Hematopoietic multipotent progenitor cell treated with erythropoietin and hydrocortisone succinate and interleukin-3 and kit ligand, for 17 days (in vitro differentiated cells): ENCODE results near the gene SEMA4C.
"Not testable (repeated sequence)": the region's sequence is repeated elsewhere in the genome, so short reads cannot be mapped to it uniquely, and the experiment has no call there.

Experiments
- DNase-seq: peaks from one replicate; pipeline ENCODE4 v3.0.0-alpha.2; 2015; ENCODE audit warnings: low spot score

SEMA4C gene

DNA sequence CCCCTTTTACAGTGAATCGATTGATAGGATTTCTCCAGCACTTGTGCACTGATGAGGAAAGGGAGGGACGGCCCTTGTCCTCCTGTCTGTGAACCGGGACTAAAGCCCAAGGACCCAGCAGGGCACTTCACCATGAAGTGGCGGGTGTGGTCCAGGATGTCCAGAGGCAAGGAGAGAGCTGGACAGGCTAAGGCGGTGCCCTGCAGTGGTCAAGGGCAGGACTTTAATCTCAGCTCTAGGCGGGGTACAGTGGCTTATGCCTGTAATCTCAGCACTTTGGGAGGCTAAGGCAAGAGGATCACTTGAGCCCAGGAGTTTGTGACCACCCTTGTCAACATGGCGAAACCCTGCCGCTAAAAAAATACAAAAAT lies 28.2 kb upstream of the SEMA4C start:
- DNase-seq, result no peak

DNA sequence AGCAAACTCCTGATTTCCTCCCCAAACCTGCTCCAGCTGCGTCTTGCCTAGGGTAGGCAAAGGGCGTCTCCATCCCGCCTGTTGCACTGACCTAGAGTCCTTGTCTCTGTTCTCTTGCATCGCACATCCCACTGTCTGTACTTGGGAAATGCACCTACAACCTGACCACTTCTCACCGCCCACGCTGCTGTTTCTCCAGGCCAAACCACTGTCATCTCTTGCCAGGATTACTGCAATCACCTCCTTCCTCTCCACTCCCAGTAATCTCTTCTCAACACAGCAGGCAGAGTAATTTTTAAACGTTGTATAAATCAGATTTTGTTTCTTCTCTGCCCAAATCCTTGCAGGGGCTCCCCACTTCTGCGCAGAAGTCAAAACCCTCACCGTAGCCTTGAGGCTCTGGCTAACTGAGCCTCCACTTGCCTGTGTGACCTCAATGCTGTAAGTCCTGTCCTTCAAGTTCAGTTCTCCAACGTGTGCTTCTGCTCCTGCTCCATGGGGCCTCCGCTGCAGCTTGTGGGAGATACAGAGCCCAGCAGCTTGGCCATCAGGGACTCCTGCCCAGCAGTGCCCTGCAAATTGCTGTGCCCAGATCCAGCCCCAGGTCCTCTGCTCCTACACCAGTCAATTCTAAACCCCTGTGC lies 27.7 kb upstream of the SEMA4C start:
- no peak for DNase-seq

DNA sequence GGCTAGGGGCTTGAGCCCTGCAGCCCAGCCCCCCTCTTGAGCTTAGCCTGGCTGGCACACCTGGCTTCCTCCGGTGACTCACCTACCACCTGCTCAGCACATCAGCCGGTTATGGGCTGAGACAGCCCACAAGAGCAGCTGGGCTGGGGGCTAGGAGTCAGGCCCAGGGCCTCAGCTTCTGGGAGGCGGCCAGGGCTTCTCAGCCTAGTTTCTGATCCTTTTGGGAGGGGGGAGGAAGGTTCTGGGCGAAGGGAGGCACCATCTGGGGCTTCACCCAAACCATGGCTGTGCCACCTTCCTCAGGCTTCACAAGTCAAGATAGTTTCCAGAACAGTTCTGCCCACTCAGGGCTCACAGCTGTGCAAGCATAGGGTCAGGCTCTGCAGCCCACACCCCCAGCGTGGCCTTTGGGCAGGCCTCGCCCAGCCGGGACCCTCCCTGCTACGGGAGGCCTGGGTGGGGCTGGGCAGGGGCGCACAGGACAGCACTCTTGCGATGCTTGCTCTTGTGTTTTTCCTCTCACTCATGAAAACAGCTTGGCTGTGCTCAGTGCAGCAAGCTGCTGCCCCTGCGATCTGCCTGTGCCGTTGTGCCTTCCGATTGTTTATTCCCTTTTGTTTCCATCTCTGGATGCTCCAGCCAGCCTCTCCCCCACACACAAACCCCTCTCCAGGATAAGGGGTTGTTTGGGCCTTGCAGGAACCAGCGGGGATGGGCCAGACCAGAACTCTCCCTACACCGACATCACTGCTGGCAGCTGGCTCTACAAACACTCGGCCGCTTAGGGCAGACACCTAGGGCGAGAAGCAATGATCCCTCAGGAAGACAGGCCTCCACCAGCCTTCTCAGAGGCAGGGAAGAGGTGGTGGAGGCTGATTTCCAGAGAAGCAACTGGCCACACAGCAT lies 26.1 kb upstream of the SEMA4C start:
- no peak for DNase-seq

- peak; percentile 13 for DNase-seq
Observed at GRCh38 chr2:96895032-96895745, 25.3 kb upstream of the SEMA4C start.

- DNase-seq, result no peak
Observed at GRCh38 chr2:96894151-96894531, 24.3 kb upstream of the SEMA4C start.

DNA sequence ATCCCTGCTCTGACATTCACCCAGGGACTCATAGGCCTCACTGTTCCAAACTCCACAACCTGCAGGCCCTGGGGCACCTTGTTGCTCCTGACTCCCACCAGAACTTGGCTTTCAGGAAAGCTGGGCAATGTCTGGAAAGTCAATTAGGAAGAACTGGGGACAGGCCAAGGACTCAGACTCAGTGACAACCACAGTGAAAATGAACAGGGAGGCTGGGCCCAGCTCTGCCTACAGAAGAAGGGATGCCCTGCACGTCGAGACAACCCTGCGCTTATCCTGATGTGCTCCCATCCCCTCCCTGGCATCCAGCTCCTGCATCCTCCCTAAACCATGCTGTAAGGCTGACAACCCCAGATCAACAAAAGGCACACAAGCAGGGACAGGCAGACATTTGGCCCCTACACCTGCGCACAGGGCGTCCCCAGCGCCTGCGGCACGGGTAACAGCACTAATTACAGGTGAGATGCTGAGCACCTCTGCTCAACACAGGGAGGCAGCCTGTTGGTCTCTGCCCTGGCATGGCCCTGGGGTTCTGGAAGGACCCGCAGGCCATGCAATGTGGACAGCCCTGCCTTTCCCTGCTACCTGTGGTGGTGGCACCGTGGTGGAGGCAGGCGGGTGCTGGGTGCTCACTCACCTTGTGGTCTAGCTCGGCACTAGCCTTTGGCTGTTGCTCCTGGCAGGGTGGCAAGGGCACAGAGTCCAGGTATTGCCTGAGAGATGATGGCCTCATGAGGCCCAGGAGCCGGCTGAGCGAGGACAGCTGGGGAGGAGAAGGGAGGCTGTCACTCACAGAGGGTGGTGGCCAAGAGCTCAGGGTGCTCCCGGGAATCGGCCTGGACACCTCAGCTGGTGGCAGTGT lies 23.6 kb upstream of the SEMA4C start:
- DNase-seq, result no peak

- DNase-seq, result no peak
Observed at GRCh38 chr2:96891591-96892333, 21.9 kb upstream of the SEMA4C start.

- no peak for DNase-seq
Observed at GRCh38 chr2:96890726-96891385, 21.0 kb upstream of the SEMA4C start.

- no peak for DNase-seq
Observed at GRCh38 chr2:96890252-96890651, 20.4 kb upstream of the SEMA4C start.

DNA sequence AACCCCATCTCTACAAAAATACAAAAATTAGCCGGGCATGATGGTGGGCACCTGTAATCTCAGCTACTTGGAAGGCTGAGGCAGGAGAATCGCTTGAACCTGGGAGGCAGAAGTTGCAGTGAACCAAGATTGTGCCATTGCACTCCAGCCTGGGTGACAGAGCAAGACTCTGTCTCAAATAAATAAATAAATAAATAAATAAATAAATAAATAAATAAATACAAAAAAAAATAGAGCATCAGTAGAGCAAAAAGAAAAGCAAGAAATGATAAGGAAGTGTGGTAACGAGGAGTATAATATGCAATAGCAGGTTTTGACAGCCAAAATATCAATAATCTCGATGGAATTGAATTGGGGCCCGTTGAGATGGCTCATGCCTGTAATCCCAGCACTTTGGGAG lies 19.6 kb upstream of the SEMA4C start:
- not testable (repeated sequence) for DNase-seq

DNA sequence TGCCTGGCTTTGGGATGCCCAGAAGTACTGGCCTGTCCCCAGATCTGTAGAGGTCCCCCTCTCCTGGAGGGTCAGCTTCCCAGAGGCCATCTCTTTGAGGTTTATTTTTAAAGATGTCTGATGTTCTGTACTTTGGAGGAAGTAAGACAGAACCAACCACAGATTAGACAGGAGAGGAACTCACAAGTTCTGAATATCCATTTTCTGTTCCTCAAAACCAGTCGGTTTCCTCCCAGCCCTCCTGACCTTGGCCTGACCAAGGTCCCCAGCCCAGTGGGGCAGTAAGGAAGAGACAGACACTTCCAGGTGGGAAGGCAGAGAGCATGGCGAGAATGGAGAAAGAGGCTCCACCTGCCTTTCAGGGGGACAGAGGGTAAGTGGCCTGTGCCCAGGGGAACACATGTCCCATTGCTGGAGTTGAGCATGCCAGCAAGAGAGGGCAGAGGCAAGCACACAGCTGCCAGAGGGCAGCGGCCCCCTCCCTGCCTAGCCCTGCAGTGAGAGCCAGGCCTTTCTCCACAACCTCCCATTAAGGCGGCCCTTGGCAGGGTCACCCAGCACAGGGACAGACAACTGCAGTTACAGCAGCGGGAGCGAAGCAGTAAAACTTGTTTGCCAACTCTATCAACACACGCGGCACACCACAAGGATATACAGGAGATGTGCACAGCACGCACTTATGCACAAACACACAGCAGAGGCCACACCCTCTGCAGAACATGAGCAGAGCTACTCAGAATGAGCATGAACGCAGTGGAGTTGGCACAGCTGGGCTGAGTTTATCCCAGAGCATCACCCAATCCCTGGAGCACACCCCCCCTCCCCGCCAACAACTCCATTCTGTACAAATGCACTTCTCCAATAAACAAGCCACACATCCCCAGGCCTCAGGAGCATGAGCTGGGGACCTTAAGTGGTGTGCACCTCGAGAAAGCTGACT lies 18.5 kb upstream of the SEMA4C start:
- no peak for DNase-seq

GRCh38 chr2:96887493-96888012 lies 17.7 kb upstream of the SEMA4C start:
- DNase-seq, result no peak

DNA sequence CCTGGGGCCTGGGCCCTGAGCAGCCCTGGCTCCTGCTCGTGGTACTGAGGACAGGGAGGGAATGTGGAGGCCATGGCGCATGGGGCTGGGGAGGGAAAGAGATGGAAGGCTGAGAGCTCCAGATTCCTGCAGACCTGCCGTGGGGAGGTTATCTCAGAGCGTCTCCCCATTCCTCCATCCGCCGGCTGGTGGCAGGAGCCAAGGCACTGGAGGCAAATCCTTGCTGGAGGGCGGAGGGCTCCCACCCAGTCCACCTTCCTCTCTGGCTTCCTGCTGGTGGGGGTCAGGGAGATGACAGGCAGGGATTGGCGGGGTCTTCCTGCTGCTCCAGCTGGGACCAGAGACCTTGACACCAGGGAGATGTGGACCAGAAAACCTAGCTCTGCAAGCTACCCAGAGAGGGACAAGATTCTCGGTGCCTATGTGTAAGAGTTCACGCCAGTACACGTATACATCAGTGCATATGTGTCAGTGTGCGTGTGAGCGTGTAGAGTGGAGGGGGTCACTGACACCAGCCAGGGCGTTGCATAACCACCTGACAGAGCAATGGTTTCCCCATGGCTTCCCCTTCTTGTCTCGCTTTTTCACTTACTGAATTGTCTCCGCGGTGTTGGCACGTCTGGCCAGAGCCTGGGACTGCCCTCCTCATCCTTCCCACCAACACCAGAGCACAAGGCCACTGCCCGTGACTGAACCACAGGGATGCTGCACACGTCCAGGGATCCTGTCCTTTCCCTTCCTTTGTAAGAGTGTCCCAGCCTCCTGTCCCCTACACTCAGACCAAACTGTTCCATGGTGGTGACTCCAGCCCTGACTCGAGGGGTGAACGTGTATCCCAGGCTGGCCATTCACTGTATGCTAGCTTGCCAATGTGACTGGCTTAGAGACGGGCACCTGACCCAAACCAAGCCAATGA lies 15.8 kb upstream of the SEMA4C start:
- no peak for DNase-seq

- no peak for DNase-seq
Observed at GRCh38 chr2:96884299-96885094, 14.6 kb upstream of the SEMA4C start.

DNA sequence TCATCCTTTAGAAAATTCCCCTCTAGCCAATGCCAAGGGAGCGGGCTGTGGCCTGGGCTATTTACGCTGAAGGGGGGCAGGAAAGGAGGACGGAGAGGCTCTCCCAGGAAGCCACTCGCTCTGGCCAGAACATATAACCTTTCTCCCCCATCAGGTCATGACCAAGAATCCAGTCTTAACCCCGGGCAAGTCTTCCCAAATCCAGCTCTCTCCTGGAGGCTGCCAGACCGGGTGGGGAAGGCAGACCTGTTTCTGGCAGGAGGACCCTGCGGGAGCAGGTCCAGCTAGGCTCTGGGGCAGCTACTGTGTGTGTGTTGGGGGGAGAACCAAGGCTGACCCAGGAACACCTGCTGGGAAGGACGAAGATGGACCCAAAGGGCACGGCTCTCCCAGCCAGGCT lies 13.4 kb upstream of the SEMA4C start:
- DNase-seq, result no peak

GRCh38 chr2:96882906-96883305 lies 13.0 kb upstream of the SEMA4C start:
- no peak for DNase-seq

- DNase-seq, result no peak
Observed at GRCh38 chr2:96882230-96882629, 12.3 kb upstream of the SEMA4C start.
